ENCODE data around the gene TRIM38.
"Not testable (repeated sequence)": the region's sequence is repeated elsewhere in the genome, so short reads cannot be mapped to it uniquely, and the experiment has no call there.

TRIM38 gene

DNA sequence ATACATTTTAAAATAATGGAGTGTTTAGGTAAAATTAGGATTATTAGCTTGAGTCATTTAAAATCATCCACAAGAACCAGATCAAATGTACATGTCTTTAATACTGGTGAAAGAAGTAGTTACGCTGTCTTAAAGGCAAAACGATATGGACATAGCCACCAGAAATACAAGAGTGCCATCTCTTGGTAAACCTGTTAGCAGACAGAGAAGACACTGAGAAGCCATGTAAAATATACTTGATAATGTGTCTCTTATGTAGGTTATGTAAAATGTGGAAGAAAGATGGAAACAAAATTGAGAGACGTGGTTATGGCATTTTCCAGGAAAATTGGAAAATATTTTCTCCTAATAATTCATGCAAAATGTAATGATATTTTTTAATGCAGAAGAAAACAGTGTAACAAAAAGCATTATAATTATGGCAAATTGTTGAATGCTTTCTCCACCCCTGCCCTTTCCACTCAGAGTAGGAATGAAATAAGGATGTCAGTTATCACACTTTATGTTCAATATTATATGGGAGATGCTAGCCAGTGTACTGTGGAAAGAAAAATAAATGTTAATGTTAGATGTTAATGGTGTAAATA, 19.9 kb upstream of the TRIM38 start:
- no peak for DNase-seq

DNA sequence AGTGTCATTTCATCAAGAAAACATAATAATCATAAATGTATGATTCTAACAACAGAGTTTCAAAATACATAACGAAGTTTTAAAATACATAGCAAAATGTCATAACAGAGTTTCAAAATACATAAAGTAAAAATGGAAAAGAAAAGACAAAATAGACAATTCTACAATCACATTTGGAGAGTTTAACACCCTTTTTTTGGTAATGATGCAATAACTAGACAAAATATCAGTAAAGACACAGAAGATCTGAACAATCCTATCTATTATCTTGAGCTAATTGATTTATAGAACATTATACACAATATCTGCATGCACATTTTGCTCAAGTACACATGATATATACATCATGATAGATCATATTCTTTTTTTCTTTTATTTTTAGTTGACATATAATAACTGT, 18.7 kb upstream of the TRIM38 start:
- no peak for DNase-seq

DNA sequence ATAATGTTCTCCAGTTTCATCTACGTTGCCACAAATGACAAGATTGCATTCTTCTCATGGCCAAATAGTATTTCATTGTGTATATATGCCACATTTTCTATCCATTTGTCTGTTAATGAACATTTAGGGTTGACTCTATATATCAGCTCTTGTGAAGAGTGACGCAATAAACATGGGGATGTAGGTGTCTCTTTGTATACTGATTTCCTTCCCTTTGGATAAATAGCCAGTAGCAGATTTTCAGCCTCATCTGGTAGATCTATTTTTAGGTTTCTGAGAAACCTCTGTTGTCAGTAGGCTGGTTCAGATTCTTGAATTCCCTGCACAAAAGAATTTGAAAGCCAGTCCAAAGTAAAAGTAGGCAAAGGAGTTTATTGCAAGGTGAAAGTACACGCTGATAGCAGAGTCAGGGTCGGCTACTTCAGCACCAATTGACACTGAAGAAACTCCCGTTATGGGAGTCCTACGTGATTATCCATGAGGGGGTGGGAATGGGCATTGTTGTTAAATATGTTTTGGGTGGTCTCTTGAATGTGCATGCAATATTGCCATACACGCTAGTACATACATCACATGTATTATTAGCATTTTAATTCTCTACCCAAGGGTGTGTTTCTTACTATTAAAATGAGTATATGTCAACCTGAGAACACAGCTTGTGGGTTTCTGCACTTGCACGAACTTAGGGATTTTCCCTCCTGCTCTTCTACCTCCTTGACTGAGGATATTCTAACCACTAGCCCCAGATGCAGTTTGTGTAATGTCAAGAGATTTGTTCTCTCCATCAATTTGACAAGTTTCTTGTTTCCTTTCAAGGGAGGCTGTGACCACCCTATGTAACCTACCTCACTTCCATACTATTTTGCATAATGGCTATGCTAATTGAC, 17.7 kb upstream of the TRIM38 start:
- no peak for DNase-seq

DNA sequence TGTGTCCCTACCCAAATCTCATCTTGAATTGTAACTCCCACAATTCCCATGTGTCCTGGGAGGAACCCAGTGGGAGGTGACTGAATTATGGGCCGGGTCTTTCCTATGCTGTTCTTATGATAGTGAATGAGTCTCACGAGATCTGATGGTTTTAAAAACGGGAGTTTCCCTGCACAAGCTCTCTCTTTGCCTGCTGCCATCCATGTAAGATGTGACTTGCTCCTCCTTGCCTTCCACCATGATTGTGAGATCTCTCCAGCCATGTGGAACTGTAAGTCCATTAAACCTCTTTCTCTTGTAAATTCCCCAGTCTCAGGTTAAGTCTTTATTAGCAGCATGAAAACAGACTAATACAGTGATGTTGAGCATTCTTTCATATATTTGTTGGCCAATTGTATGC, 16.9 kb upstream of the TRIM38 start:
- not testable (repeated sequence) for DNase-seq

DNA sequence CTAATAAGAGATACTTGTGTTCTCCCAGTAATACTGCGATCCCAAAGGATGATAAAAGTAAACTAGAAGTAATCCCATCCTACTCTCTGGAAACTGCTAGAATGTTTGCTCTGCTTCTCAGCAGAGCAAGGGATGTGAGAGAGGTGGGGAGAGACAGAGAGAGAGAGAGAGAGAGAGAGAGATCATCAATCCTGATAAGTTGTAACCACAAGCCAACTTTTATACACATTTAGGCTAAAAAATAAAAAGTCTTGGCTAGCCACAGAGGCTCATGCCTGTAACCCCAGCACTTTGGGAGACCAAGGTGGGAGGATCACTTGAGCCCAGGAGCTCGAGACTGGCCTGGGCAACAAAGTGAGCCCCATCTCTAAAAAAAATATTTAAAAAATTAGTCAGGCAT, 16.0 kb upstream of the TRIM38 start:
- DNase-seq, result no peak

DNA sequence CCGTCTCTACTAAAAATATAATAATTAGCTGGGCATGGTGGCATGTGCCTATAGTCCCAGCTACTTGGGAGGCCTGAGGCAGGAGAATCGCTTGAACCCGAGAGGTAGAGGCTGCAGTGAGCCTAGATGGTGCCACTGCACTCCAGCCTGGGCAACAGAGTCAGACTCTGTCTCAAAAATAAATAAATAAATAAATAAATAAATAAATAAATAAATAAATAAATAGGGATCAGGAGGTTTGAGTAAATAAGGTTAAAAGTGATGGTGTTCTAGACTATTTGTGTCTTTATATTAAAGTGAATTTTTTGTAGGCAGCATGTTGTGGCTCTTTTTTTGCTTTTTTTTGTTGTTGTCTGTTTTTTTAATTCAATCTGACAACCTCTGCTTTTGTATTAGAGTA, 15.1 kb upstream of the TRIM38 start:
- not testable (repeated sequence) for DNase-seq

DNA sequence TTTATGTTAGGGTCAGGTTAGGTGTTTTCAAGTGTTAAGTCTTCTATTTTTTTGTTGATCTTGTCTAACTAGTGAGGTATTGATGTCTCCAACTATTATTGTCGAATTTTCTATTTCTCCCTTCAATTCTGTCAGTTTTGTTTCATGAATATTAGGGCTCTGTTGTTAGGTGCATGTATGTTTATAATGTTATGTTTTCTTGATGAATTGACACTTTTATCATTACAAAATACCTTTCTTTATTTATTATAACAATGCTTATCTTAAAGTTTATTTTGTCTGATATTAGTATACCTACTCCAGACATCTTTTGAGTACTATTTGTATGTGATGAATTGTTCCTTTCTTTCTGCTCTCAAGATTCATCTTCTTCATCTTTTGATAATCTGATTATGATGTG, 12.9 kb upstream of the TRIM38 start:
- no peak for DNase-seq

DNA sequence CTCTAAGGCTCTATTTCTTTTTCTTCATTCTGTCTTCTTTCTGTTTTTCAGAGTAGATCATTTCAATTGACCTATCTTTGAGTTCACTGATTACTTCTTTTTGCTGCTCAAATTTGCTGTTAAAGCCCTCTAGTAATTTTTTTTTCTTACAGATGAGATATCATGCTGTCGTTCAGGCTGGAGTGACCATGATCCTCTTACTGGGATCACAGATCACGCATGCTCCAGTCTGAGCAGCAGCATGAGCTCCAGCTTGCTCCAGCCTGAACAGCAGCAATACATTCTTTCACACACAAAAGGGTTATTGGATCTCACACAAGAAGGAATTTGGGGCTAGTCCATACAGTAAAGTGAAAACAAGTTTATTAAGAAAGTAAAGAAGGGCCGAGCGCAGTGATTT, 12.3 kb upstream of the TRIM38 start:
- DNase-seq, result no peak

DNA sequence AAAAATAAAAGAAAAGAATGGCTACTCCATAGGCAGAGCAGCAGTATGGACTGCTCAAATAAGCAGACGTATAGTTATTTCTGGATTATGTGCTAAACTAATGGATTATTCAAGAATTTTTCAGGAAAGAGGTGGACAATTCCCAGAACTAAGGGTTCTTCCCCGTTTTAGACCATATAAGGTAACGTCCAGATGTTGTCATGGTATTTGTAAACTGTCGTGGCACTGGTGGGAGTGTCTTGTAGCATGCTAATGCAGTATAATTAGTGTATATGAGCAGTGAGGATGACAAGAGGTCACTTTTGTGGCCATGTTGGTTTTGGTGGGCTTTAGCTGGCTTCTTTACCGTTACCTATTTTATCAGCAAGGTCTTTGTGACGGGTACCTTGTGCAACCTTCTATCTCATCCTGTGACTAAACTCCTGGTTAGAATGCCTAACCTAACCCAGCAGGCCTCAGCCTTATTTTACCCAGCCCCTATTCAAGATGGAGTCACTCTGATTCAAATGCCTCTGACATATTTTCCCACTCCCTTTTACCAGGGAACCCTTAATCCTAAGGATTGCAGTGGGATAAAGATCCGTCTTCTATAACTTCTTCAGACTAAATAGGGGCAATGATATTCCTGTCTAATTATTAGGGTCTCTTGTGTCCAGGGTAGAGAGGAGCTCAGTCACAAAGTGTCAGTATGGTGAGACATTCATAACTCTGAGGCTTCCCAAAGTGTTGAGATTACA, 11.1 kb upstream of the TRIM38 start:
- DNase-seq, result no peak

DNA sequence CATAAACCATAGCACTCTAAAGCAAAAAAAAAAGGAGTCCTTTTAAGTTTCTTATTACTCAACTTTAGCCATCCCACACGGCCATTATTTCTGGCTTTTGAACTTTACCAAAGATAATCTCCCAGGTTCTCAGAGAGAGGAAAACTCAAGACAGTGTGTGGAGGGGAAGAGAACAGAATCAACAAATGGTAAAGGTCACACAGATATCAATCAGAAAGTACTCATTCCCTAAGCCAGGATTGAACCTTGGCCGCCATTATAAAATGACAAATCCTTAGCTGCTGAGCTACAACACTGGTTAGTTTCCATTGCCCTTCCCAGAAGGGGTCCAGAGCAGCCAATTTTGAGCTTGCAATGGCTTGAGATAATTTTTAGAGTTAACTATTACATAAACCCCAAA, 10.1 kb upstream of the TRIM38 start:
- DNase-seq, result no peak

DNA sequence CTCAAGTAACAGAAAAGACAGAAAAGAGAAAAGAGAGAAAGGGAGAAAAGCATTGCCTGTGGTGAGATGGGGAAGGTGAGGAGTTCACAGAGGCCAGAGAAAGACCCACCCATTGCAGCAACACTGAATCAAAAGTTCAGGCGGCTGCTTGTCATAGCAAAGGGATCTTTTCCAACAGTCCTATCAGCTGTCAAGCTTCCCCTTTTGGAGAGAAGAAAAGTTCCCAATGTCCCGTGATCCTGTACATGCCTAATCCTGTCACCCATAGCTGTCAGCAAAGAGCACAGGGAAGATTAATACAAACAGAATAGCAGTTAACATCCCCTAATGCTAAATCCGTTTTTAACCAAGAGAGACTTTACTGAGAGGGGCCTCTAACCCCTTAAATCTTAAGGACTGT, 8.9 kb upstream of the TRIM38 start:
- no peak for DNase-seq

DNA sequence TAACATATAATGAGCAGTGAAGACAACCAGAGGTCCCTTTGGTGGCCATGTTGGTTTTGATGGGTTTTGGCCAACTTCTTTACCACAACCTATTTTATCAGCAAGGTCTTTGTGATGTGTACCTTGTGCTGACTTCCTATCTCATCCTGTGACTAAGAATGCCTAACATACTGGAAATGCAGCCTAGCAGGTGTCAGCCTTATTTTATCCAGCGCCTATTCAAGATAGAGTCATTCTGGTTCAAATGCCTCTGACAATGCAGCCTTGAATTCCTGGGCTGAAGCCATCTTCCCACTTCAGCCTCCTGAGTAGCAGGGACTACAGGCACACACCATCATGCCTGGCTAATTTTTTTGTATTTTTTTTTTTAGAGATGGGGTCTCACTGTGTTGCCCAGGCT, 7.8 kb upstream of the TRIM38 start:
- no peak for DNase-seq

DNA sequence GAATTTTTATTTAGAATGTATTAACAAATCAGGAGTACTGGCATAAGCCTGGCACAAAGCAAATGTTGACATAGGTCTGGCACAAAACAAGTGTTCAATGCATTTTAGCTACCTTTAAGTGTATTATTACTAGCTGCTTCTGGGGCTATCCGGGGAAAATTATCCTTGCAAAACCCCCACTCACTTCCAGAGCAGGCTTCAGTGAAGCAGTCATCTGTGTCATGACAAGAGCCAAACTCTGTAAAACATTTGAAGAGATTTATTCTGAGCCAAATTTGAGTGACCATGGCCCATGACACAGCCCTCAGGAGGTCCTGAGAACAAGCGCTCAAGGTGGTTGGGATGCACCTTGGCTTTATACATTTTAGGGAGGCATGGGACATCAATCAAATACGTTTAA, 6.4 kb upstream of the TRIM38 start:
- no peak for DNase-seq

DNA sequence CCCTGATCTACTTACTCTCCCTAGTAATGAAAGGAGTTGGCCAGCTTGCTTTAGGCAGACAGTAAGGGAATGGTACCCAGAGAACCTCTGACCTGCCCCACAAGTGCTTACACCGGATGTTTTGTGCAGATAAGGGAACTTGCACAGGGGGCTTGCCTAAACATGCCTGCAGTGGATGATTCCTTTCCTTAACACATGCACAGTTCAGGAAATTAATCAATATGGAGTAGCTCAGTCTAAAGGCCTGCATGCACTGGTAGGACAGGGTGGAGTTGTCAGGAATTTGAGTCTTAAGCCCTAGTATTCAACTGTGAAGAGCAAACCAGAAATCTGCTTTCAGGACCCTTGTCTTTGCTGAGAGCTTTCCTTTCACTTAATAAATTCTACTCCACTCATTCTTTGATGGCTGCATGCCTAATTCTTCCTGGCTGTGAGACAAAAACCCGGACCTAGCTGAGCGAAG, 3.9 kb upstream of the TRIM38 start:
- DNase-seq, result no peak

DNA sequence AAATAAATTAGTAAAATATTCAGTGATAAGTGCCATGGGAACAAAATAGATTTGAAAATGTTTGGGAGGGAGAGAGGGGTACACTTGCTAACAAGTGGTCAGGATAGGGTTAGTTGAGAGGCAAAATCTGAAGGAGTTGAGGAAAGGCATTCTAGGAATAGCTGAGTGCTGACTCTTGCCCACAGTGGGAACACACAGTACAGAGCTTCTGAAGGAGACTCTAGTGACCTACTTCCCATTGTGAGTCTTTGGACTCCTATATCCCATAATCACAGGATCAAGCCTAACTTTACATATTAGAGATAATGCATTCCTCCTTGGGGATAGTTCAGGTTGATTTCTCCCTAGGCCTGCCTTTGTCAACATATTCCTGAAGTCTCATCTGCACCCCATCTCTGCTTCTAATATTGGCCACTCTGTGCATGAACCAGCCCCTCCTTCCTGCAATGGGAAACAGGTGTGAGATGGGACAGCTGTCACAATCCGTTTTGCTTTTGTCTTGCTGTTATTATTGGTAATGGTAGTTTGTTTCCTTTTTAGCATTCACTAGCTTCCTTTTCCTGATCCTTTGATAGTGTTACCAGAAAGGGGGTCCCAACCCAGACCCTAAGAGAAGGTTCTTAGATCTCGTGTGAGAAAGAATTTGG, 2.6 kb upstream of the TRIM38 start:
- no peak for DNase-seq

DNA sequence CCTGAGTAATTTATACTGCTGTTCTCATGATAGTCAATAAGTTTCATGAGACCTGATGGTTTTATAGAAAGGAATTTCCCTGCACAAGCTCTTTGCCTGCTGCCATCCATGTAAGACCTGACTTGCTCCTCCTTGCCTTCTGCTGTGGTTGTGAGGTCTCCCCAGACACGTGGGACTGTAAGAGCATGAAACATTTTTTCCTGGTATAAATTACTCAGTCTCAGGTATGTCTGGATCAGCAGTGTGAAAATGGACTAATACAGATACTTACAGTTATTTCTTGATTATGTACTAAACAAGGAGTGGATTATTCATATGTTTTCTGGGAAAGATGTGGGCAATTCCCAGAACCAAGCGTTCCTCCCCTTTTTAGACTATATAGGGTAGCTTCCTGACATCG, 1.9 kb upstream of the TRIM38 start:
- DNase-seq, result no peak

DNA sequence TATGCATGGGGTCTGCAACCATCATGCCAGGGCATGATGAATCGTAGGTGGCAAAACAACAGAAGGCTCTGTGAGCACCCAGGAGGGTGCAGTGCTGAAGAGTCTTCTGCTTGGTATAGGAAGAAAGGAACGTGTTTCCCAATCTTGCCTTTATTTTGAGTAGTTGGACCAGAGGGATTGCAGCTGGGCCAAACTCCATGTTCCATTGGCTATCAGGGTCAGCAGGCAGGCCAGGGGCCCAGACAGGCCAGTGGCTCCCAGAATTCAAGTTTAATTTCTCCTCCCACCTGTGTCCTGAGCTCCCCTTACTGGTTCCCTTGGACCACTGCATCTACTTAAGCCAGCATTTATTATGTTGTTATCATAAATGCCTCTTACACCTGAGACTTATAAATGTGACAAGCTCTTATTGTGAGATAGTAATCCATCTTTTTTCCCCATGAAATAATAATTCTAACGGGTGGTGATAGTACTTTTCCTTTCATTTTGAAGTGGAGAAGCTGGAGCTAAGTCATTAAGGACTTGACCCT, 918 bp upstream of the TRIM38 start:
- no peak for DNase-seq

DNA sequence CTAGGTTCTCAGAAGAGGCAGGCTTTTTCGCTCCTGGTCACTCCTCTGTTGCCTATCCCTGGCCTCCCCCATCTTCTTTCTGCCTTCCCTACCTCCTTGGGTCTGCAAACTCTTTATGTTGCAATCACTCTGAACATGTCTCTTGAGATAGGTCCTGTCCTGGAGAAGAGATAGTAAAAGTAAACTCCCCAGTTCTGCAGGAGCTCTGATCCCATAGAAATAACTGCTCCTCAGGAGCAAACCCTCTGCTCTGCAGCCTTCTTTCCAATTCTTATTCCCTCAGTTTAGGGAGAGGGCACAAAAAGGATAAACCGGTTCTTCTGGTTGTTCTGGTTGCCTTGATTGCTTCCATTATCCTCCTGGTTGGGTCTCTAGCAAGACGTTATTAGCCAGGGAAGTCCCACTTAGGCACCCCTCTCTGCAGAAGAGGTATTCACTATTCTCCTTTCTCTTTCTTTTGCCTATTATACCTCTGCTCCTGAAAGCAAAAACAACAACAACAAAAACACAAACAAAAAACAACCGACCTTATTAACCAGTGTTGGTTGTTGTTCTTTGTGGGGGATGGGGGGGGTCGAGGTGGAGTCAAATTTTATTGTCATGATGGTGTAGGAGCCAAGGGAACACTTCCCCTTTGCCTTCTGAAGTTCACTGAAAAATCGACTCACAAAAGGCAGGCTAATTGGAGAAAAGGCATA, 973 bp downstream of the TRIM38 start:
- no peak for DNase-seq

DNA sequence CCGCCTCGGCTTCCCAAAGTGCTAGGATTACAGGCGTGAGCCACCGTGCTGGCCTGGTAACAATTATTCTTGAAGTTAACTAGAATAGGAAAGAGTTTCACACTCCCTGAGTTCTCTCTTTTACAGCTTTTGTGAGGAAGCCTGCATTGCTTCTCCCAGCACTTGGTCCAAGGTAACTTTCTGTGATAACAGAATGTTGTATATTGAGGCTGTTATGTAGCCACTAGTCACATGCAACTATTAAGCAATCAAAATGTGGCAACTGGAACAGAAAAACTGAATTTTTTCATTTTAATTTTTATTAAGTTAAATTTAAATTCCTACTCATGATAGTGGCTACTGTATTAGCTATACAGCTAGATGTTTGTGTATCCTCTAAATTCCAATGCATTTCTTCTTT, 2.5 kb downstream of the TRIM38 start:
- no peak for DNase-seq

DNA sequence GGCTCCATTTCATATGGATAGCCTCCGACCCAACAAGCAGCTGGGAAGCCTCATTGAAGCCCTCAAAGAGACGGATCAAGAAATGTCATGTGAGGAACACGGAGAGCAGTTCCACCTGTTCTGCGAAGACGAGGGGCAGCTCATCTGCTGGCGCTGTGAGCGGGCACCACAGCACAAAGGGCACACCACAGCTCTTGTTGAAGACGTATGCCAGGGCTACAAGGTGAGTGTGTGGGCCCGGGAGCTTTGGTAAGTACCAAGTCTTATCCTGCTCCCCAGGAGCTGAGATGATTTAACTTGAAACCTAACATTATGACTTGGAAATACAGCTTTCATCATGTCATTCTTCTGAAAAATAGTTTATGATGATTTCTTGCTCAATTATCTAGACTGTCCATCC, 4.1 kb downstream of the TRIM38 start:
- DNase-seq, result no peak

DNA sequence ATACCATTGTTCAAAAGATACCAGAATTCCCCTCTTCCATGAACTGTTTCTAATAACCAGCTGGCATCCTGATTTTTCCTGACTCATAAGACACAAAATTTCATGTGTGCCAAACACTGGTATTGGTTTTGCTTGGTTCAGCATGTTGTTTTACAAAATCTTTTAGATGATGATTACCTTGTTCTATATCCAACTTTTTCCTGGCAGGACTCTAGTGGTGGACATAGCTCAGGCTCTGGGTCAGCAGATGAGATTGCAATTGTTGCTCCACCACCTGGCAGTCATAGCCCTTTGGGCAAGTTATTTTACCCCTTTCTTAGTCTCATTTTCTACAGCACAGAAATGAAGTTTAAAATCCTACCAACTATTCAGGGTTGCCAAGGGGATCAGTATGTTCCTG, 6.2 kb downstream of the TRIM38 start:
- DNase-seq, result no peak

DNA sequence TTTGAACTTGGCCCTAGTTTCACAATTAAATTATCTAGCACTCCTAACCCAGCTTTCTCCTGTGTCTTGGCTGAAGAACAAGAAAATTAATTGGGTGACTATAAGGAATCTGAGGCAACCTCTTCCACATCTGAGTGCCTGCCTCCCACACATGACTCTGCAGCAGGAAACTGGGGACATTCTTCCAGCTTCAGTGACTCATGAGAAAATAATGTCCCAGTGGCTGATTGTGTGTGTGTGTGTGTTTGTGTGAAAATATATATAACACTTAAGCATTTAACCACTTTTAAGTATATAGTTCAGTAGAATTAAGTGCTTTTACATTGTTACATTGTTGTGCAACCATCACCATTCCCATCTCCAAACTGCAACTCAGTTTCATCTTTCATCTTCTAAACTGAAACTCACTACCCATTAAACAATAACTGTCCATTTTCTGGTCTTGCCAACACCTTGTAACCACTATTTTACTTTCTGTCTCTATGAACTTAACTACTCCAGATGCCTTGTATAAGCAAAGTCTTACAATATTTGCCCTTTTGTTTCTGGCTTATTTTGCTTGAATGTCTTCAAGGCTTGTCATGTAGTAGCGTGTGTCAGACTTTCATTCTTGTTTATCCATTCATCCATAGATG, 8.7 kb downstream of the TRIM38 start:
- DNase-seq, result no peak
